ENCODE measurements around the gene ADAP1. TPM values are rescaled to one million over a fixed set of nuclear protein-coding genes. Genes with fewer than 3 reads are reported as not detected.
"Not testable (repeated sequence)": the region's sequence is repeated elsewhere in the genome, so short reads cannot be mapped to it uniquely, and the experiment has no call there.

Gene ADAP1
- total RNA-seq, 2 donors from 2014 or later = 24.5 to 24.6 TPM

GRCh38 chr7:964401-965231, 10.1 kb upstream of the ADAP1 start:
- no peaks in the 10 kb centered on the region for H3K27me3 ChIP-seq (replicated peaks; ENCODE audit: insufficient read depth)
- DNase-seq (ENCODE audit: low spot score) = no peak
- peak; percentile 59 for ATAC-seq (ENCODE audit: insufficient number of reproducible peaks, low FRiP score, low read depth)
- peak overlapping the region; percentile 62 for H3K4me3 ChIP-seq
- peaks cover 26% of the 10 kb centered on the region for H3K36me3 ChIP-seq
- H3K27ac ChIP-seq = peak overlapping the region; percentile 82 to 94
- H3K9me3 ChIP-seq = no peaks in the 10 kb centered on the region
- TF ChIP-seq, protein P1, sequence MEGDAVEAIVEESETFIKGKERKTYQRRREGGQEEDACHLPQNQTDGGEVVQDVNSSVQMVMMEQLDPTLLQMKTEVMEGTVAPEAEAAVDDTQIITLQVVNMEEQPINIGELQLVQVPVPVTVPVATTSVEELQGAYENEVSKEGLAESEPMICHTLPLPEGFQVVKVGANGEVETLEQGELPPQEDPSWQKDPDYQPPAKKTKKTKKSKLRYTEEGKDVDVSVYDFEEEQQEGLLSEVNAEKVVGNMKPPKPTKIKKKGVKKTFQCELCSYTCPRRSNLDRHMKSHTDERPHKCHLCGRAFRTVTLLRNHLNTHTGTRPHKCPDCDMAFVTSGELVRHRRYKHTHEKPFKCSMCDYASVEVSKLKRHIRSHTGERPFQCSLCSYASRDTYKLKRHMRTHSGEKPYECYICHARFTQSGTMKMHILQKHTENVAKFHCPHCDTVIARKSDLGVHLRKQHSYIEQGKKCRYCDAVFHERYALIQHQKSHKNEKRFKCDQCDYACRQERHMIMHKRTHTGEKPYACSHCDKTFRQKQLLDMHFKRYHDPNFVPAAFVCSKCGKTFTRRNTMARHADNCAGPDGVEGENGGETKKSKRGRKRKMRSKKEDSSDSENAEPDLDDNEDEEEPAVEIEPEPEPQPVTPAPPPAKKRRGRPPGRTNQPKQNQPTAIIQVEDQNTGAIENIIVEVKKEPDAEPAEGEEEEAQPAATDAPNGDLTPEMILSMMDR (IDR thresholded peaks at IDR 0.05) = peak; percentile 47
- H3K4me1 ChIP-seq (ENCODE audit: control insufficient read depth in 1 of 2, low read depth in 2 of 2) = peaks cover 22 to 44% of the 10 kb centered on the region in 2 donors

DNA sequence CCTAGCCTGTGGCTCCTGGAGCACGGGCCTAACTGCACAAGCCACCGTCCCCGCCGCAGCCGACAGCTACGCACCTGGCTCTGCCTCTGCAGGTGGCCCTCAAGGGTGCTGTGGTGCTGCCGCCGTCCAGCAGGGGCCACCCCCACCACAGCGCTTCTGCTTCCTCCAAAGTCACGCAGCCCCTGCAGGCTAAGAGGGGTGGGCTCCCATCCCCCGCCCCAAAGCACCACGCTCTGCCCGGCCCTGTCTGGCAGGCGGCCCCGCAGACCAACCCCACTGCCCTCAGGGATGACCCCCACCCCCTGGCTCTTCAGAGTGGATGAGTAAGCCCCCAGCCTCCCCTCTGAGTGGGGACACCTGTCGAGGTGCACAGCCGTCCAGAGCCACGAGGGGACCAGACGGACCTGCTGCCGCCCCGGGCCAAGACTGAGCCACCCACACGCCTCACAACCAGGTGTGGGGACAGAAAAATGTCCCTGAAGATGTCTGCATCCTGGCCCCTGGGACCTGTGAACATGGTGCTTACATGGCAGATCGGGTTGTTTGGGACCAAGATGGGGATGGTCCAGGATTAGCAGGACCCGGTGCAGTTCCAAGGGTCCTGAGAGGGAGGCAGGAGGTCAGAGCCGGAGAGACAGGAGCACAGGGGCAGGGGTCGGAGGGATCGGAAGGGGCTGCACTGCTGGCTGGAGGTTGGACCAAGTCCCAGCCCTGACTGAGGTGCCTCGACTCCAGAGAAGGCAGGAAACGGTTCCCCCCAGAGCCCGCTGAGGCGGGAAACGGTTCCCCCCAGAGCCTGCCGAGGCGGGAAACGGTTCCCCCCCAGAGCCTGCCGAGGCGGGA, 9.0 kb upstream of the ADAP1 start:
- DNase-seq (ENCODE audit: low spot score) (no peak), ATAC-seq (ENCODE audit: insufficient number of reproducible peaks, low FRiP score, low read depth) (no peak)
- Histone ChIP-seq H3K4me1 (ENCODE audit: control insufficient read depth in 1 of 2, low read depth in 2 of 2) (peaks cover 22 to 44% of the 10 kb centered on the region in 2 donors), H3K27ac (peak overlapping the region; percentile 82 to 94), H3K27me3 (replicated peaks; ENCODE audit: insufficient read depth) (no peaks in the 10 kb centered on the region), H3K36me3 (peaks cover 18% of the 10 kb centered on the region), H3K9me3 (no peaks in the 10 kb centered on the region), H3K4me3 (peak overlapping the region; percentile 62)
- TF ChIP-seq, protein P1 (IDR thresholded peaks at IDR 0.05) = no peak

- no peaks in the 10 kb centered on the region for H3K27me3 ChIP-seq (replicated peaks; ENCODE audit: insufficient read depth)
- no peak for ATAC-seq (ENCODE audit: insufficient number of reproducible peaks, low FRiP score, low read depth)
- no peaks in the 10 kb centered on the region for H3K9me3 ChIP-seq
- no peak overlapping the region for H3K4me3 ChIP-seq
- H3K4me1 ChIP-seq (ENCODE audit: control insufficient read depth in 1 of 2, low read depth in 2 of 2) = peaks cover 22 to 44% of the 10 kb centered on the region in 2 donors
- TF ChIP-seq, protein P1 (IDR thresholded peaks at IDR 0.05) = no peak
- DNase-seq (ENCODE audit: low spot score) = no peak
- H3K36me3 ChIP-seq = peaks cover 9% of the 10 kb centered on the region
- H3K27ac ChIP-seq = no peak overlapping the region
Measured at GRCh38 chr7:962401-963081, 8.1 kb upstream of the ADAP1 start.

- TF ChIP-seq, protein P1 (IDR thresholded peaks at IDR 0.05) = no peak
- DNase-seq (ENCODE audit: low spot score) (no peak), ATAC-seq (ENCODE audit: insufficient number of reproducible peaks, low FRiP score, low read depth) (no peak)
- H3K9me3 ChIP-seq = no peaks in the 10 kb centered on the region
- no peak overlapping the region for H3K27ac ChIP-seq
- H3K4me1 ChIP-seq (ENCODE audit: control insufficient read depth in 1 of 2, low read depth in 2 of 2) = peaks cover 22 to 41% of the 10 kb centered on the region in 2 donors
- peaks cover 2% of the 10 kb centered on the region for H3K36me3 ChIP-seq
- H3K27me3 ChIP-seq (replicated peaks; ENCODE audit: insufficient read depth) = no peaks in the 10 kb centered on the region
- H3K4me3 ChIP-seq = no peak overlapping the region
Measured at GRCh38 chr7:961546-962400, 7.3 kb upstream of the ADAP1 start.

DNA sequence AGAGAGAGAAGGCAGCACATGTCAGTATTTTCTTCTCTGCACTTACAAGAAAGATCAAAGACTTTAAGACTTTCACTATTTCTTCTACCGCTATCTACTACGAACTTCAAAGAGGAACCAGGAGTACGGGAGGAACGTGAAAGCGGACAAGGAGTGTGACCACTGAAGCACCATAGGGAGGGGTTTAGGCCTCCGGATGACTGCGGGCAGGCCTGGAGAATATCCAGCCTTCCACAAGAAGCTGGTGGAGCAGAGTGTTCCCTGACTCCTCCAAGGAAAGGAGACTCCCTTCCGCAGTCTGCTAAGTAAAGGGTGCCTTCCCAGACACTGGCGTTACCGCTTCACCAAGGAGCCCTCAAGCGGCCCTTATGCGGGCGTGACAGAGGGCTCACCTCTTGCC, 6.5 kb upstream of the ADAP1 start:
- not testable (repeated sequence) for H3K27ac ChIP-seq; ATAC-seq (ENCODE audit: insufficient number of reproducible peaks, low FRiP score, low read depth); H3K4me3 ChIP-seq; H3K36me3 ChIP-seq; H3K27me3 ChIP-seq (replicated peaks; ENCODE audit: insufficient read depth); DNase-seq (ENCODE audit: low spot score); H3K9me3 ChIP-seq
- H3K4me1 ChIP-seq (ENCODE audit: control insufficient read depth in 1 of 2, low read depth in 2 of 2) = peaks cover 21 to 33% of the 10 kb centered on the region in 2 donors

Data from thoracic aorta (tissue), 2 donors.